Activated CD4-positive, alpha-beta memory T cell treated with anti-CD3 and anti-CD28 coated beads, Interleukin-2, amount 10 ng/mL, durations not matched to agents 7 days and 5 days (primary cell): Measurements from ENCODE around the gene KCTD8. TPM values are rescaled to one million over a fixed set of nuclear protein-coding genes. Genes with fewer than 3 reads are reported as not detected.
A peak's percentile ranks its signal among the peaks of the same experiment; 100 is the strongest.

Source experiments
- CTCF ChIA-PET: fragments of 350-600 bp; sonication (Branson Sonifier 250); formaldehyde crosslinking; loops from one replicate; lab custom pipeline; 2021; ENCODE audit warnings: antibody characterized with exemption, inconsistent platforms; lab: Charles Lee
- POLR2A ChIA-PET: fragments of 350-600 bp; sonication (Branson Sonifier 250); formaldehyde crosslinking; loops from one replicate; lab custom pipeline; 2021; ENCODE audit warnings: antibody characterized with exemption; lab: Charles Lee
- DNase-seq: peaks from one replicate; pipeline ENCODE4 v3.0.0-alpha.2; 2020
- H3K27ac Mint-ChIP-seq: one replicate; pipeline ENCODE4 v1.8.0; 2021; ENCODE audit warnings: mild to moderate bottlenecking, mixed read lengths
- H3K27me3 Mint-ChIP-seq: one replicate; pipeline ENCODE4 v1.8.0; 2021; ENCODE audit warnings: mixed read lengths
- H3K36me3 Mint-ChIP-seq: one replicate; pipeline ENCODE4 v1.8.0; 2021; ENCODE audit warnings: low read depth, mixed read lengths
- H3K4me1 Mint-ChIP-seq: one replicate; pipeline ENCODE4 v1.8.0; 2021; ENCODE audit warnings: mixed read lengths
- H3K4me3 Mint-ChIP-seq: one replicate; pipeline ENCODE4 v1.8.0; 2021; ENCODE audit warnings: mild to moderate bottlenecking, mixed read lengths
- H3K9me3 Mint-ChIP-seq: one replicate; pipeline ENCODE4 v1.8.0; 2021; ENCODE audit warnings: mixed read lengths
- total RNA-seq, 2 experiments: library from RNA; stranded (reverse); gene quantifications; one replicate each; pipeline ENCODE4 v1.2.3, GENCODE V29; 2021

KCTD8 gene
- total RNA-seq = not detected

DNA sequence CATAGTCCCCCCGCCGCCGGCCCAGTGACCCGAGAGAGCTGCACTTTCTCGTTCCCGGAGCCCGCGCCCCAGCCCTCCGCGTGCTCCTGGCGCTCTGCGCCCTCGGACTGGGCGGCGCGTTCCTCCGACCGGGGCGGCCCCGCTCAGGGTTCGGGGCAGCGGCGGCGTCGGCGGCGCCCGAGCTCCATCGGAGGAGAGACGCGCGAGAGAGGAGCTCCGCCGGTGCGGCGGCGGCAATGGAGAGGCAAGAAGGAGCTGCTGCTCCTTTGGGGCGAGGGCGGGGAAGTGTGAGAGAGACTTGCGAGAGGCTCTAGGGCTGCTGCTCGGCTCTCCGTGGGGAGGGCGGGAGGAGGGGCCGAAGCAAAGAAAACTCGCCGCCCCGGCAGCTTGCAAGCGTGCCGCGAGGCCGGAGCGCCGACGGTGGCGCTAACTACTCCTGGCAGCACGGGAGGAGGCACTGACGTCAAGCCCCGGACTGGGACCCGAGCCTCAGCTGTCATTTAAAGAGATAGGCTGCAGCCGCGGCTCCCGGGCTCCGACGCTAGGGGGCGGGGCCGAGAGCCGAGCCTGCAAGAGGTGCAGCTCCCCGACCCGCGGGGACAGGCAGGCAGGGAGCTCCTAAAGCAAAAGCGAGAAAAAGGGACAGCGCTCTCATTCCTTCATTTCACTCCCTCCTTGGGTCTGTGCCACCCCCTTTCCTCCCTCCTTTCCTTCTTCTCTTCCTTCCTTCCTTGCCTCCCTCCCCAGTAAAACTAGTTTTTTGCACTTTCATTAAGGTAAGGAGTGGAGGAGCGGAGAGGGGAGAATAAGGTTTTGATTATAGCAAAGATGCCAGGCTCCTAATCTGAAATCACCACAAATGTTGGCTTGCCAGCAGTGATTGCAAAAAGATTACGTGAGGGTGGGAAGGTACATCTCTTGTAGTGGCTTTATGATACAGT is at the start of gene KCTD8:
Gene KCTD8, minus strand, starts transcription at position 289 of the 941 bp plus-strand sequence.
- Mint-ChIP-seq H3K9me3 (no peaks in the 10 kb centered on the region), H3K36me3 (no peaks in the 10 kb centered on the region), H3K4me1 (peaks cover 10% of the 10 kb centered on the region), H3K4me3 (peak within 1 kb of the TSS; percentile 5), H3K27me3 (peaks cover 44% of the 10 kb centered on the region), H3K27ac (no peak within 1 kb of the TSS)
- peak; percentile 68 for DNase-seq
- ChIA-PET CTCF (interaction anchor here (0.7 to 2.5 kb wide), 10 partner anchors 11 to 393 kb away, joined by 3 to 11 read pairs (median 4); no protein-coding TSS in a partner anchor), POLR2A (no interaction called here)

- no peaks in the 10 kb centered on the region for H3K4me1 Mint-ChIP-seq
- H3K36me3 Mint-ChIP-seq = no peaks in the 10 kb centered on the region
- H3K27me3 Mint-ChIP-seq = no peaks in the 10 kb centered on the region
- no peak for DNase-seq
- no peak overlapping the region for H3K4me3 Mint-ChIP-seq
- H3K9me3 Mint-ChIP-seq = no peaks in the 10 kb centered on the region
- ChIA-PET POLR2A (no interaction called here), CTCF (interaction anchor here (0.9 to 1.5 kb wide), 4 partner anchors 15 to 46 kb away, joined by 3 to 5 read pairs (median 4); partner anchors contain the start of gene KCTD8)
- no peak overlapping the region for H3K27ac Mint-ChIP-seq
Observed at GRCh38 chr4:44494810-44495701, 46.4 kb upstream of the KCTD8 start.

- CTCF ChIA-PET = interaction anchor here (0.7 to 1.4 kb wide), 9 partner anchors 14 to 1754 kb away, joined by 3 to 6 read pairs (median 4); partner anchors contain the start of gene KCTD8
Observed at GRCh38 chr4:44493924-44494323, 45.3 kb upstream of the KCTD8 start.

GRCh38 chr4:44487341-44487740 is 38.7 kb upstream of the KCTD8 start:
- no peaks in the 10 kb centered on the region for H3K4me1 Mint-ChIP-seq
- ChIA-PET POLR2A (no interaction called here), CTCF (no interaction called here)
- no peaks in the 10 kb centered on the region for H3K9me3 Mint-ChIP-seq
- H3K4me3 Mint-ChIP-seq = no peak overlapping the region
- H3K27me3 Mint-ChIP-seq = no peaks in the 10 kb centered on the region
- H3K36me3 Mint-ChIP-seq = no peaks in the 10 kb centered on the region
- no peak for DNase-seq
- no peak overlapping the region for H3K27ac Mint-ChIP-seq

More at GRCh38 chr4:44493924-44494323, 45.3 kb upstream of the KCTD8 start:
- Mint-ChIP-seq H3K4me1 (no peaks in the 10 kb centered on the region), H3K27ac (no peak overlapping the region), H3K4me3 (no peak overlapping the region), H3K9me3 (no peaks in the 10 kb centered on the region), H3K27me3 (no peaks in the 10 kb centered on the region), H3K36me3 (no peaks in the 10 kb centered on the region)
- POLR2A ChIA-PET = no interaction called here
- DNase-seq = no peak

DNA sequence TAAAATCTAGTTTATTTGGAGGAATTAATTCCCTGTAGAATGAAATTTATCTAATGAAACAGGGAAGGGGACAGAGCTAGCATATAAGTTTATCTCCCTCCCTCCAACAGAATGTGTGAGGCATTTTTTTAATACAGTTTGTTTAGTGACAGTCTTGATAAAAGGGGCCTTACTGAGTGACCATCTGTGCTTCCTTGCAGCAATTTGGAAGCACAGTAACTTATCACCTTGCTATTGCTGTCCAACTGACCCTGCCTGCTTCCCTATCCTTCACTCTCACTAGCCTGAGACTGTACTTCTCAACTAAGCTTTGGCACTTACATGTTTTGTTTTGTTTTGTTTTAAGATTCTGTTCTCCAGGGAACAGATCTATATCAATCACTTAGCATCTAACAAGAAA is 31.1 kb upstream of the KCTD8 start:
- no peaks in the 10 kb centered on the region for H3K36me3 Mint-ChIP-seq
- no peaks in the 10 kb centered on the region for H3K4me1 Mint-ChIP-seq
- no peak overlapping the region for H3K4me3 Mint-ChIP-seq
- ChIA-PET POLR2A (no interaction called here), CTCF (interaction anchor here (0.6 kb wide), 1 partner anchor 14 kb away, joined by 6 read pairs; no protein-coding TSS in a partner anchor)
- DNase-seq = no peak
- no peaks in the 10 kb centered on the region for H3K27me3 Mint-ChIP-seq
- no peaks in the 10 kb centered on the region for H3K9me3 Mint-ChIP-seq
- no peak overlapping the region for H3K27ac Mint-ChIP-seq

- POLR2A ChIA-PET = no interaction called here
- CTCF ChIA-PET = interaction anchor here (1.1 kb wide), 1 partner anchor 14 kb away, joined by 4 read pairs; the partner anchor contains the start of gene KCTD8
- H3K36me3 Mint-ChIP-seq = no peaks in the 10 kb centered on the region
- no peak overlapping the region for H3K4me3 Mint-ChIP-seq
- no peaks in the 10 kb centered on the region for H3K9me3 Mint-ChIP-seq
- H3K4me1 Mint-ChIP-seq = no peaks in the 10 kb centered on the region
- H3K27ac Mint-ChIP-seq = no peak overlapping the region
- no peaks in the 10 kb centered on the region for H3K27me3 Mint-ChIP-seq
- no peak for DNase-seq
Observed at GRCh38 chr4:44462259-44462658, 13.7 kb upstream of the KCTD8 start.

- CTCF ChIA-PET = interaction anchor here (1.2 to 2.5 kb wide), 7 partner anchors 13 to 181 kb away, joined by 3 to 11 read pairs (median 4); no protein-coding TSS in a partner anchor
- POLR2A ChIA-PET = no interaction called here
- no peak overlapping the region for H3K4me3 Mint-ChIP-seq
Observed at GRCh38 chr4:44447563-44448504, 775 bp downstream of the KCTD8 start.

DNA sequence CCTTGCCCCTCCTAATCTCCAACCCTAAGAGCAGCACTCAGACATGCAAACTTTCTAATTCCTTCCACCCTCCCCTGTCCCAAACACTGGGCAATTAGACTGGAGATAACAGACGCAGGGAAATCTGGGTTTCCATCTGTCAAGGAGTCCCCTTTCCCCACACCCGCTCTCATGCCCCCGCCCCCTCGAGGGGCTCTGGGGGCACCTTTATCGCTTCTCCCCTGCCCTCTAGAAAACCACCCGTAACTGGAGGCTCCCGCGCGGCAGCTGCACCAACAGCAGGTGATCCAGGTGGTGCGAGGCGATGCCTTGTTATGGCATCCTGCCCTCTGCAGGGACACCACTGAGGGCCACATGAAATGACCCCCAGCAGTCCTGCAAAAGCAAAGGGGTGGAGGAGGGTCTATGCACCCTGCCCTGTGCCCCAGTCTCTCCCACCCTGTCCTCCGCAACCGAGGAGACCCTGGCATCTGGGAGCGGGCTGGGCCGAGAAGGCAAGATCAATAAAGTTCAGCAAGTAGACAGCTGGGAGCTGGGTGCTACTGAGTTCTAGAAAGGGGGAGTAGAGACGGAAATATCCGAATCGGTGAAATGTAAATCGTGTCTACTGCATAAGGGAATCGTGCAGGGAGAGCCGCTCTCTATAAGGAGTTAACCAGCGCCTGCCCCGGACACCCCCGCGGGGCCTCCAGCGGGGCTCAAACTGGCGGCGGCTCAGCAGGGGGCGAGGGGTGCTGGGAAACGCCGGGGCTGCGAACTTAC is 1.6 kb downstream of the KCTD8 start:
- peaks cover 41% of the 10 kb centered on the region for H3K27me3 Mint-ChIP-seq
- DNase-seq = no peak
- no peaks in the 10 kb centered on the region for H3K9me3 Mint-ChIP-seq
- H3K4me1 Mint-ChIP-seq = peaks cover 10% of the 10 kb centered on the region
- H3K36me3 Mint-ChIP-seq = no peaks in the 10 kb centered on the region
- no peak overlapping the region for H3K4me3 Mint-ChIP-seq
- no peak overlapping the region for H3K27ac Mint-ChIP-seq
- ChIA-PET CTCF (interaction anchor here (2.5 kb wide), 1 partner anchor 15 kb away, joined by 9 read pairs; no protein-coding TSS in a partner anchor), POLR2A (no interaction called here)

More at GRCh38 chr4:44447563-44448504, 775 bp downstream of the KCTD8 start:
- H3K27me3 Mint-ChIP-seq = peaks cover 44% of the 10 kb centered on the region
- H3K36me3 Mint-ChIP-seq = no peaks in the 10 kb centered on the region
- peaks cover 10% of the 10 kb centered on the region for H3K4me1 Mint-ChIP-seq
- DNase-seq = no peak
- H3K9me3 Mint-ChIP-seq = no peaks in the 10 kb centered on the region
- H3K27ac Mint-ChIP-seq = no peak overlapping the region

- CTCF ChIA-PET = no interaction called here
- peaks cover 10% of the 10 kb centered on the region for H3K4me1 Mint-ChIP-seq
- no peaks in the 10 kb centered on the region for H3K9me3 Mint-ChIP-seq
- no peak for DNase-seq
- POLR2A ChIA-PET = no interaction called here
- H3K27me3 Mint-ChIP-seq = peaks cover 39% of the 10 kb centered on the region
- no peak overlapping the region for H3K4me3 Mint-ChIP-seq
- no peaks in the 10 kb centered on the region for H3K36me3 Mint-ChIP-seq
- no peak overlapping the region for H3K27ac Mint-ChIP-seq
Observed at GRCh38 chr4:44446191-44446590, 2.4 kb downstream of the KCTD8 start.

DNA sequence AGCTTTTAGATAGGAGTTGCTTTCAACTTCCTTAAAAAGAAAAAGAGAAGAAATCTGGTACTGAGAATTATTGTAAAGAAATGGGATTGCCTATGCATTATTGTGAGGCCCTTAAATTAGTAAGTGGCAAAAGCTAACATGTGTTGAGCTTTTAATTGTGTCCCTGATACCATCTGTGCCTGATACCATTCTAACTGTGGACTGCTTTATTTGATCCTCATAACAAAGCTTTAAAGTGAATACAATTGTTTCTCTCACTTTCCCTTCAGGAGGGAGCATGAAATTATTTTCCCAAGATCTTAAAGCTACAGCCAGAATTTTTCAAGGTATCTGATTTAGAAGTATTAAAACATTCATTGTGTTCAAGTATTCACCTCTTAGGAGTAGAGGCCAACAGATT is 9.9 kb downstream of the KCTD8 start:
- Mint-ChIP-seq H3K4me3 (no peak overlapping the region), H3K4me1 (no peaks in the 10 kb centered on the region), H3K27me3 (no peaks in the 10 kb centered on the region), H3K36me3 (no peaks in the 10 kb centered on the region), H3K9me3 (no peaks in the 10 kb centered on the region), H3K27ac (no peak overlapping the region)
- ChIA-PET POLR2A (no interaction called here), CTCF (interaction anchor here (2.7 kb wide), 1 partner anchor 10 kb away, joined by 8 read pairs; the partner anchor contains the start of gene KCTD8)
- DNase-seq = no peak

DNA sequence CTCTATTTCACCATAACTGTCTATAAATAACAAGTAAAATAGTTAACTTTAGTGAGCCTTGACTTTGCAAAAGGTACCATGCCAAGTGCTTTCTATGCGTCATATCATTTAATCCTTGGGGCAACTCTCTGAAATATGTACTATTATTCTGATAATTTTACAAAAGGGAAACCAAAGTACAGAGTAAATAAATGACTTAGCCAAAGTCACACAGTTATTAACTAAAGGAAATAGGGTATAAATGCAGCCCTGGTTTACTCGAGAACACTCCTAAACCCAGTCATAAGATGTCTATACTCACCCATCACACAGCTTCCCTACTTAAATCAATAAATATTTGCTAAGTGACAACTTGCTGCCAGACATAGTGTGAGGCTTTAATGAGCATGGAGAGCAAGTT is 14.4 kb downstream of the KCTD8 start:
- Mint-ChIP-seq H3K9me3 (no peaks in the 10 kb centered on the region), H3K27ac (no peak overlapping the region), H3K36me3 (no peaks in the 10 kb centered on the region), H3K27me3 (no peaks in the 10 kb centered on the region), H3K4me1 (no peaks in the 10 kb centered on the region), H3K4me3 (no peak overlapping the region)
- CTCF ChIA-PET = no interaction called here
- POLR2A ChIA-PET = no interaction called here
- no peak for DNase-seq
